Neural progenitor cell (in vitro differentiated cells): ENCODE results near the gene FOSB.

Experiments used
- CTCF ChIP-seq: fragments of 200-600 bp; sonication (generic); IDR thresholded peaks from 2 replicates; pipeline ENCODE4 v1.5.1; 2017; ENCODE audit warnings: antibody characterized with exemption, mild to moderate bottlenecking
- EZH2 ChIP-seq: fragments of 200-600 bp; sonication (generic); IDR thresholded peaks from 2 replicates; pipeline ENCODE4 v1.6.1; 2017; ENCODE audit warnings: antibody characterized with exemption, mild to moderate bottlenecking, moderate library complexity
- EZH2phosphoT487 ChIP-seq: fragments of 200-600 bp; sonication (generic); IDR thresholded peaks from 2 replicates; pipeline ENCODE4 v1.6.1; 2017; ENCODE audit warnings: antibody characterized with exemption

GRCh38 chr19:45420871-45421270 lies 46.9 kb upstream of the FOSB start:
- TF ChIP-seq CTCF (no peak), EZH2 (no peak), EZH2phosphoT487 (no peak)
